Skin epidermis (tissue), 12 donors: Measurements from ENCODE around the gene CRYBB2.
"Not testable (repeated sequence)": the region's sequence is repeated elsewhere in the genome, so short reads cannot be mapped to it uniquely, and the experiment has no call there.

Experiments
- H3K27ac ChIP-seq, 21 experiments: fragments of 200-600 bp; sonication (generic) in 11 of 21; one replicate each; pipeline ENCODE4 v1.5.0; 2020; ENCODE audit warnings: mild to moderate bottlenecking in 3 of 21, inconsistent platforms in 2 of 21, moderate library complexity in 2 of 21
- H3K4me3 ChIP-seq, 7 experiments: fragments of 200-600 bp; sonication (generic) in 2 of 7; one replicate each; pipeline ENCODE4 v1.5.0; 2020; ENCODE audit warnings: inconsistent platforms in 2 of 7, mild to moderate bottlenecking in 2 of 7, moderate library complexity in 1 of 7

CRYBB2 gene

GRCh38 chr22:25197340-25197739 is 22.1 kb upstream of the CRYBB2 start:
- Histone ChIP-seq H3K4me3 (no peak overlapping the region), H3K27ac (no peak overlapping the region)

GRCh38 chr22:25199731-25200520 is 19.5 kb upstream of the CRYBB2 start, which contains the start of gene CRYBB3:
TSS of gene CRYBB3 (plus strand) at chr22:25199858. CDS start at chr22:25201397, 1,539 bp downstream.
- no peak within 1 kb of the TSS for H3K27ac ChIP-seq
- H3K4me3 ChIP-seq, result no peak within 1 kb of the TSS

- Histone ChIP-seq H3K4me3 (no peak overlapping the region), H3K27ac (no peak overlapping the region)
These were observed 18.5 kb upstream of the CRYBB2 start for GRCh38 chr22:25200967-25201366.

GRCh38 chr22:25201557-25202273 is 17.7 kb upstream of the CRYBB2 start:
- no peak overlapping the region for H3K27ac ChIP-seq

GRCh38 chr22:25202290-25202921 is 17.0 kb upstream of the CRYBB2 start:
- H3K4me3 ChIP-seq, result no peak overlapping the region
- H3K27ac ChIP-seq, result no peak overlapping the region

More at GRCh38 chr22:25201557-25202273, 17.7 kb upstream of the CRYBB2 start:
- H3K4me3 ChIP-seq, result no peak overlapping the region

GRCh38 chr22:25203082-25203481 is 16.4 kb upstream of the CRYBB2 start:
- H3K27ac ChIP-seq, result no peak overlapping the region

GRCh38 chr22:25204547-25204946 is 14.9 kb upstream of the CRYBB2 start:
- H3K27ac ChIP-seq, H3K4me3 ChIP-seq: not testable (repeated sequence)

More at GRCh38 chr22:25203082-25203481, 16.4 kb upstream of the CRYBB2 start:
- H3K4me3 ChIP-seq, result no peak overlapping the region

- Histone ChIP-seq H3K4me3 (no peak overlapping the region), H3K27ac (no peak overlapping the region)
These were observed 13.6 kb upstream of the CRYBB2 start for GRCh38 chr22:25205847-25206246.

GRCh38 chr22:25206998-25207397 is 12.4 kb upstream of the CRYBB2 start:
- Histone ChIP-seq H3K4me3 (no peak overlapping the region), H3K27ac (no peak overlapping the region)

- H3K4me3 ChIP-seq, result no peak overlapping the region
- H3K27ac ChIP-seq, result no peak overlapping the region
These were observed 11.8 kb upstream of the CRYBB2 start for GRCh38 chr22:25207553-25208157.

GRCh38 chr22:25208328-25208727 is 11.1 kb upstream of the CRYBB2 start:
- Histone ChIP-seq H3K4me3 (no peak overlapping the region), H3K27ac (no peak overlapping the region)

- no peak overlapping the region for H3K27ac ChIP-seq
- no peak overlapping the region for H3K4me3 ChIP-seq
These were observed 10.5 kb upstream of the CRYBB2 start for GRCh38 chr22:25208743-25209505.

- H3K27ac ChIP-seq, result no peak overlapping the region
- H3K4me3 ChIP-seq, result no peak overlapping the region
These were observed 8.6 kb upstream of the CRYBB2 start for GRCh38 chr22:25210793-25211192.

- Histone ChIP-seq H3K4me3 (no peak overlapping the region), H3K27ac (no peak overlapping the region)
These were observed 7.1 kb upstream of the CRYBB2 start for GRCh38 chr22:25212337-25212736.

GRCh38 chr22:25213221-25213620 is 6.2 kb upstream of the CRYBB2 start:
- Histone ChIP-seq H3K27ac (no peak overlapping the region), H3K4me3 (no peak overlapping the region)

GRCh38 chr22:25216230-25216629 is 3.2 kb upstream of the CRYBB2 start:
- Histone ChIP-seq H3K27ac (no peak overlapping the region), H3K4me3 (no peak overlapping the region)

- no peak overlapping the region for H3K27ac ChIP-seq
- no peak overlapping the region for H3K4me3 ChIP-seq
These were observed 556 bp downstream of the CRYBB2 start for GRCh38 chr22:25219948-25220442.

- no peak overlapping the region for H3K27ac ChIP-seq
- H3K4me3 ChIP-seq, result no peak overlapping the region
These were observed 2.4 kb downstream of the CRYBB2 start for GRCh38 chr22:25221790-25222189.

GRCh38 chr22:25223269-25223850 is 3.9 kb downstream of the CRYBB2 start:
- Histone ChIP-seq H3K4me3 (no peak overlapping the region), H3K27ac (no peak overlapping the region)
